Stimulated activated naive CD4-positive, alpha-beta T cell (primary cell): Measurements from ENCODE around the gene GLG1.

Experiments
- DNase-seq, 6 experiments: peaks; one replicate each; lab custom pipeline; 2025; lab: John Stamatoyannopoulos, UW

The GLG1 gene

DNA sequence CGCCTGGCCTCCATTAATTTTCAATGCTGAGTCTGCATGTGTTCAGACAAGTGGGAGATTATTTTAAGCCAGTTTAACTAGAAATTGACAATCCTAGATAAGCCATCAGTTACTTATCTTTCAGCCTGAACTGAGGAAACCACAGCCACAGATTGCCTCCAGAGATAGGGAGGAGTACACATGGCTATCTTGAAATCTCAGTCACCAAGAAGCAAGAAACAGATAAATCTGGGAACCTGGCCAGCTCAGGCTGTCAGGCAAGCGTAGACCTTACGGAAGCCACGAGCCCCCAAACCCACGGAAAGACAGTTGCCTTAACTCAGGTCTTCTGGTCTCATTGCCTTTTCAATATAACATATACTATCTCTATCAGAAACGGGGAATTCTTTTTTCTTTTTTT lies 2.0 kb upstream of the GLG1 start:
- DNase-seq, result peak; percentile 39 to 72 (median 62)

DNA sequence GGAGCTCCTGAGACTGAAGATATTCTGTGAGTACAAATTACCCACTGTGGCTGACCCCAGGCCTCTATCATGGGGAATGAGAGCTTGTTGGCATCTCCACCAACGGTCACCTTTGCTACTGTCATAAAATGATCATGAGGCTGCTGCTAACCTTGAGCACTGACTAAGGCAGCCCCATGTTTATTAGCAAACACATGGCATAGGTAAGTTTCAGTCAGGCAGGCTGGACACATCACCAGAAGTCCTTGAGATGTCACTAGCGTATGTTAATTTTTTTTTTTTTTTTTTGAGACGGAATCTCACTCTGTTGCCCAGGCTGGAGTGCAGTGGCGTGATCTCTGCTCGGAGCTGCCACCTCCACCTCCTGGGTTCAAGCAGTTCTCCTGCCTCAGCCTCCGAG lies 1.5 kb upstream of the GLG1 start:
- no peak for DNase-seq

DNA sequence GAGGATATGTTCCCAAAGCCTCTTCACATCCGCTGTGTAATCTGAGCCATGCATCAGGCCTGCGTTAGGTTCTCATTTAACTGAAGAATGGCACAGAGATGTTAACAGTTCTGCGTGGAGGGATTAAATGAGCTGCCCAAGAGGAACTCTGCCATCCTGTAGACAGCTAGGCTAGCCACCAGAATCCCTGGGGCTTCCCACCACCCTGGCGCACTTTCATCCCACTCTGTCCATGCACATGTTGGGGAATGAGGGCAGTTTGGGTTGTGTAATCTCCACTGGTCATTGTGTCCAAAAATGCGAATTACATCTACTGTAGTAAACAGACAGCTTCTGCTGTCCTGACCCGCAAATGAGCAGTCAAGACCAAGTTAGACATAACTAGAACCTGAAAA lies 1.0 kb upstream of the GLG1 start:
- DNase-seq, result no peak

DNA sequence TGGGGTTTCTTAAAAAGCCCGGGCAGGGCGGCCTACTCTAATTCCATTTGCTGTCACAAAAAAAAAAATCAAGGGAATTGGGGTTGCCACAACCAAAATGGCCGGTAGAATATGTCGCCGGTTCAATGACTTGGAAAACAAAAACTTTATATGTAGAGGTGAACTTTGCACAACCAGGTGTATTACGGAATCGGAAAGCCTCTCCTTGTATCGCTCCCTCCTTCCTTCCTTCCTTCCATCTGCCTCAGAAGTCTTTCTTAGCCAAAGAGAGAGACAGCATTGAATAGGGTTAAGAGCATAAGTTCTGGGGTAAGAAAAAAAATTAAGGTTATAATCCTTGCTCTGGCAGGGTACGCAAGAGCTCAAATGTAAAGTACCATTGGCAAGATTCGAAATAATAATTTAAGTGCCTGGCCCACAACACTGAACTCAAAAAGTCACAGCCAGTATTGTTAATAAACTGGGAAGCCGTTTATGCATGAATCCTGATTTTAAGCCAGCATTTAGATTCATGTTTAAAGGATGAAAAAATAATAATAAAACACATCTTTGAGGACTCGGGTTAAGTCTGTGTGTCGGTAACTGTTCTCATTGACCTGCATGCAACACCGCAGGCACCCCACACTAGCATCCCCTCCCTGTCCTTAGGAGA lies 522 bp upstream of the GLG1 start:
- no peak for DNase-seq

DNA sequence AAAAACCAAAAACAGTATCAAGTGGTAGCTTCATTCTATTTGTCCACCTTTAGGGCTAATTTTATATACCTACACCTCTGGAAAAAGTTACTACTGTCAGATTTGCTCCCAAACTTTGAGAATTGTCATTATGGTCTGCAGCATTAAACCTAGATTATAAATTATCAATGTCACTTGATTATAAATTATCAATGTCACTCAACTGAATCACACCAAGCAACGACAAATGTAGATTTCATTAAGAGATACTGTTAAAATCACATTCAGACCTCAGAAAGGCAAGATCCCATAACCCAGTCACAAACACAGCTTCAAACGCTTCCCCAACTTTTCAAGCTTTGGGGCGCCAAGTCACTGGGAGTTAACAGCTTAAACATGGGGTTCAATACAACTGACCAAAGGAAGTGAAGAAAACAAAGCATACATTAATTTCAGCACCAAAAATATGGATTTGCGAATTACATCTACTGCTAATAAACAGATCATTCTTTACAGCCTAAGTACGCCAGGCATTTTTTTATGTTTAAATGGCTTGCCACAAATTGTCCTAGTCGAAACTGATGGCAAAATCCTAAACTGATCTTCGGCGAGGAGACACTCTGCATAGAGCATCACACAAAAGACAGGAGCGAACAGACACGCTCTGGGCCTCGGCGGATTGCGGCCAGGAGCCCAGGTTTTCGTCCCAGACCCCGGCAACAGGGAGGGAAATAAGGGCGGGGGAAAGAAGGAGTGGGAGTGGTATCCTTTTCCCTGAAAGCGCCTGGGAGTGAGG lies 981 bp downstream of the GLG1 start:
- DNase-seq, result no peak

DNA sequence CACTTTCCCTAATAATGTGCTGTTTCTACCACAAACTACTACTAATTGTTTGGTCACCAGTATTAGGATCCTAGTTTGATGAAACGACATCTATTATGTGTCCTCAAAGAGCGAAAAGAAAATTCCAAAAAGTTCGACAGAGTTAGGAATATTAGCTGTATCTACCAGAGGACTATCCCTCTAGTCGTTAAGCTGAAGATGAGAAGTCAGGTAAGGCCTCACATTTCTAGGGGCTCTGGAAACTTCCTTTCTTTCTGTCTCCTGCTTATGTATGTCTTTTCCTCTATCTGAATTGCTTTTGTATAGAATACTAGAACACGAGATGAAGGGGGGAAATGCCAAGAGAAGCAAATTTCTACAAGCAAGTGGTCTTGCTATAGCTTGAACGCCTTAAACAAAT lies 1.6 kb downstream of the GLG1 start:
- DNase-seq, result no peak

DNA sequence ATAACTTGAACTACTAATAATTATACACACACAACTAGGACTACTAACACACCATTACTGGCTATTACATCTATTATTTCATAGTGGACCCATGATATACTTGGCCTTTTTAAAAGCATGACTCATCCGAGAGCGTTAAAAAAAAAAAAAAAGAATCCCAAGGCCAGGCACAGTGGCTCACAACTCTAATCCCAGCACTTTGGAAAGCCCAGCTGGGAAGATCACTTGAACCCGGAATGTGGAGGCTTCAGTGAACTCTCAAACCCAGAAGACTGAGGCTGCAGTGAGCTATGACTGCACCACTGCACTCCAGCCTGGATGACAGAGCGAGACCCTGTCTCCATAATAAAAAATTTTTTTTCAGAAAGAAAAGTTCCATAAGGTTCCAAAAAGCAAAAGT lies 3.1 kb downstream of the GLG1 start:
- no peak for DNase-seq

DNA sequence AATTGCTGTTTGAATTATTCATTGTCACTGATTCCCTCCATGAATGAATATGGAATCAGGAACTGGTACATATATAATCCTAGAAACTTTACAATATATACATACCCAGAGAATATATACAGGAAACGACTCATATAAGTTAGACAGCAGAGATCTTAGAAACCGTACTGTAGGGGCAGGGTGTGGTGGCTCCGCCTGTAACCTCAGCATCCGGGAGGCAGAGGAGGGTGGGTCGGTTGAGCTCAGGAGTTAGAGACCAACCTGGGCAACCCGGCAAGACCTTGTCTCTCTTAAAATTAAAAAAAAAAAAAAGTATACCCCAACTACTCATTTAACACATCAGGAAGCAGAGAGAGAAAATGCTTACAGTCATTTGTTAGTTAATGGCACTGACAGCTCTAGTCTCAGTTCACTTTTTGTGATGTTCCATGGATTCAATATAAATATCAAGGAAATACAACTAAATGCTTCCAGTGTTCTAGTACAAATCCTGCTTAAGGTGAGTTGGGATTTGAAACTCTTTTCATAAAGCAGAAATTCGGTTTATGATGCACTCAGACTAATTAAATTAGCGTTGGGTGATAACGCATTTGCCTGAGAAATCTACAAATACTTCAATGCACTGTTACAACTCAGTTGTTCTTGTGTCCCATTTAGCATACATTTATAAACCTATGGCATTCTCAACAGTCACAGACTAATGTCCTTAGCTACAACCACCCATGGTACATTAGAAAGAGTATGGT lies 5.6 kb downstream of the GLG1 start:
- DNase-seq, result peak; percentile 44 to 79 (median 70)

DNA sequence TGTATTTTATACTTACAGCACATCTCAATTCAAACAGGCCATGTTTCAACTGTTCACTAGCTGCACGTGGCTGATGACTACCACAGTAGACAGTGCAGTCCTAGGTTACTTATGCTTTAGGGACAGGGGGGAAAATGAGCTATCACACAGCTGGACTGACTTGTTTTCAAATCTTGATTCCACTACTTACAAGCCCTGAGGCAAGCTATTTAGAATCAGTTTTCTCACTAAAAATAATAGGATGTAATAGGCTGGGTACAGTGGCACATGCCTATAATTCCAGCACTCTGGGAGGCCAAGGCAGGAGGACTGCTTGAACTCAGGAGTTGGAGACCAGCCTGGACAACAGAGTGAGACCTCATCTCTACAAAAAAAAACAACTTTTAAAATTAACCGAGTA lies 10.3 kb downstream of the GLG1 start:
- no peak for DNase-seq

DNA sequence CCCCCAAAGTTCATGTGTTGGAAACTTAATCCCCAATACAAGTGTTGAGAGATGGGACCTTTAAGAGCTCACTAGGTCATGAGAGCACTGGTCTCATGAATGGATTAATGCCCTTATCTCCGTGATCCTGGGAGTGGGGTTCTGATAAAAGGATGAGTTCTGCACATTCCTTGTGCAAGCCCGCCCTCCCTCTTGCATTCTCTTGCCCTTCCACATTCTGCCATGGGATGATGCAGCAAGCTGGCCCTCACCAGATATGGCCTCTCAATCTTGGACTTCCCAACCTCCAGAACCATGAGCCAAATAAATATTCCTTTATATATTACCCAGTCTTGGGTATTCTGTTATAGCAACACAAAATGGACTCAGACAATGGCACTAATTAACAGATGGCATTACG lies 14.1 kb downstream of the GLG1 start:
- no peak for DNase-seq

DNA sequence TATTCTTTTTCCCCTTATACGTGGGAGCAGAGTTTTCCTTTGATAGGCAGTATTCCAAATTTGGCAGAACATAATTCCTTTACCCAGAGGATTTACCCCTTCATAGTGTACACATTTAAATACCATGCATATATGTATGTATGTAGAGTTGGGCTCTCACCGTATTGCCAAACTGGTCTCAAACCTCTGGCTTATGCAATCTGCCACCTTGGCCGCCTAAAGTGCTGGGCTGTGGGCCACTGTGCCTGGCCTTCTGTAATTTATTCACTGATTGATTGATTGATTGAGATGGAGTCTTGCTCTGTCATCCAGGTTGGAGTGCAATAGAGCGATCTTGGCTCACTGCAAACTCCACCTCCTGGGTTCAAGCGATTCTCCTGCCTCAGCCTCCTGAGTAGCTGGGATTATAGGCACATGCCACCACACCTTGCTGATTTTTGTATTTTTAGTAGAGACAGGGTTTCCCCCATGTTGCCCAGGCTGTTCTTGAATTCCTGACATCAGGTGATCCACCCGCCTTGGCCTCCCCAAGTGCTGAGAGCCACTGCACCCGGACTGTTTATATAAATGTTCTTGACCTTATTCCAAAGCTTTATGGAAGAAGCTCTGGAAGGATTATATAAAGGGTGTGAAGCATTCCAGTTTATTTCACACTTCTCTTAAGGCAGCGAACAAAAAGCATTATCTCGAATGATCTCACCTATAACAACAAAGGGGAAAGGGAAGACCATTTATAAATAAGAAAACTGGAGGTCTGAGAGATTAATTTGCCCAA lies 14.9 kb downstream of the GLG1 start:
- DNase-seq, result no peak

DNA sequence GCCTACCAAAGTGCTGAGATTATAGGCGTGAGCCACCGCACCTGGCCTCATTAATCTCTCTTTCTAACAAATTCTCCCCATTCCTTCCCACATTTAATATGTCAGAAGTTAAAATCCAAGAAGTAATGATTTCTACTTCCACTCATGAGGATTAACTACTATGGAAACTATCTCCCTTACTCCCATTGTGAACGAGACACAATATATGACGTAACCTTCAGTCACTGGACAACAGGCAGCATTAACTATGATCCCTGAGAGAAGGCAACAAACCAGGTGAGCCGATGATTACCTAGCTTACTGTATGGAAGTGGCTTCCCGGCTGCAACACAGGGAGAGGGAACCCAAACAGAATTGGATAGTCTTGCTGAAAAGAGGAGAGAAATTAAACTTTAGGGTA lies 20.0 kb downstream of the GLG1 start:
- DNase-seq, result no peak

DNA sequence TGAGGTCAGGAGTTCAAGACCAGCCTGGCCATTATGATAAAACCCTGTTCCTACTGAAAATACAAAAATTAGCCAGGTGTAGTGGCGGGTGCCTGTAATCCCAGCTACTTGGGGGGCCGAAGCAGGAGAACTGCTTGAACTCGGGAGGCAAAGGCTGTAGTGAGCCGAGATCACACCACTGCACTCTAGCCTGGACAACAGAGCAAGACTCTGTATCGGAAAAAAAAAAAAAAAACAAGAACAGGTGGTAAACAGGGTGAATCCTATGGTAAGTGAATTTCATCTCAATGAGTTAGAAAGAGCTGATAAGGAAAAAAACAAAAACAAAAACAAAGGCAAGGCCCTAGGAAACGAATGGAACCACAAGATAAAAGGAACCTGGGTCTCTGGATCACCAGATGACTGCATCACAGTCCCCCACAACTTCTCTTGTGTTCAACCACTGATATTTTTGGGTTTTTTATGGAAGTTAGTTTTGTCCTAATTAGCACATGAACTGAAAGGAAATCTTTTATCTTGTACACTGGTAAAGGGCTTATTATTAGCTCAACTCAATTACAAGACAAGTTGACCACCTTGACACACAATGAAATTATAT lies 21.0 kb downstream of the GLG1 start:
- no peak for DNase-seq

DNA sequence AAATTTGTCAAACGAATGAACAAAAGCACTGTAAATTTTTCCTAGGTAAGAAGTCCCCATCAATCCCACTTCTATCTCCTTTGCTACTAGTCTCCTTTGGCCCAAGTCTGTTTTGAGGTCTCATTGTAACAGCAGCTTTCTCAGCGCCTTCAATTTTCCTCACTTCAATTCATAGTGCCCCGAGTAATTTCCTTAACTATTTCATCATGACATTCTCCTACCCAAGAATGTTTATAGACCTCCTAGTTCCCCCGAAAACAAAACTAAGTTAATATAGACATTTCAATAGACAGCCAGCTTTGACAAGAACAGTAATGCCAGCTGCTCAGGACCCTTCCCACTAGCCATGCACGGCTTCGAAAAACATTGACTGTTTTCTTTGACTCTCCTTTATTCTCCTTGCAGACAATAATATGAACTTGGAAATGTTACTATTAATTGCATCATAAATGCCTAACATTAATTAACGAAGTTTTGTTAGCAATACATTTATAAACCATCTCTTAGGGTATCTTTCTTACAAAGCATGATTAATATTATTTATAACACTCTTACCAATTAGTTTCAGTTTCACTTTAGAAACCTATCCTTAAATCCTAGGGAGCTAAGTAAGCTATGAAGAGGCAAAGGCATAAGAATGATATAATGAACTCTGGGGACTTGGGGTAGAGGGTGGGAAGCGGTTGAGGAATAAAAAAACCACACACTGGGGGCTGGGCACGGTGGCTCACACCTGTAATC lies 22.8 kb downstream of the GLG1 start:
- DNase-seq, result no peak

DNA sequence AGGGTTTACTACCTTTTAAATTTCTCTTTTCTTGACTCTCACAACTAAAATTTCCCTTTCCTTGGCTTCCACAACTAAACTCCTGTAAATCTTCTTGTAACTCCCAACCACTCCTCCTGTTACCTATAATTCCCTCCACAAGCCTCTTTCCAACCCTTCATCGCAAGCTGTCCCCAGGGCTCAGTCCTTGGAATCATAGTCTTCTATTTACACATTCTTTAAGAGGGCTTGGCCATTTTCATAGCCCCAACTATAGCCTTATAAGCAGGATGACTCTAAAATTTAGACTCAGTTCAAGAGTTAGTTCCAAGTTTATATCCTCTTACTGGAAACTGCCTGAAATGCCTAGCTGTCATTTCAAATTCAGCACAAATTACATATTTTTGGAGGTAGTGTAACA lies 23.9 kb downstream of the GLG1 start:
- no peak for DNase-seq

DNA sequence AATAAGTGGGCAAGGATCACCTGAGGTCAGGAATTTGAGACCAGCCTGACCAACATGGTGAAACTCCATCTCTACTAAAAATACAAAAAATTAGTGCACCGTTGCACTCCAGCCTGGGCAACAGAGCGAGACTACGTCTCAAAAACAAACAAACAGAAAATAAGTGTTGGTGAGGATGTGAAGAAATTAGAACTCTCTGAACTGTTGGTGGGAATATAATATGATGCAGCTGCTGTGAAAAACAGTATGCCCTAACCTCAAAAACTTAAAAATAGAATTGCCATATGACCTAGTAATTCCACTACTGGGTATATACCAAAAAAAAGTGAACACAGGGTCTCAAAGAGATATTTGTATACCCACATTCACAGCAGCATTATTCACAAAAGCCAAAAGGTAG lies 26.1 kb downstream of the GLG1 start:
- no peak for DNase-seq

DNA sequence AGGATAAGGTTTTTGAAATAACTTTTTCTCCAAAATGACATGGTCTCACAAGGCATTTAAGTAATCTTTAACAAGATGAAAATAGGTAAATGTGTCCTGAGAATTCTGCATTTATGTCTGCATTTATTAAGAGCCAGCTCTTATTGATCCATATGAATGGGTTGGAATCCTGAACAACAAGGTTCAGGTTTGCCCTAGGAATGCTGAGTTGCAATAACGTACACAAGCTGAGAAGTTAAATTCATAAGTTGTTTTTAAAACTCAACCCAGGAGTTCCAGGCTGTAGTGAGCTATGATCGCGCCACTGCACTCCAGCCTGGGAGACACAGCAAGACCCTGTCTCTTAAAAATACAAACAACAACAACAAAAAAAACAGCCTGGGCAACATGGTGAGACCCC lies 28.1 kb downstream of the GLG1 start:
- DNase-seq, result no peak

DNA sequence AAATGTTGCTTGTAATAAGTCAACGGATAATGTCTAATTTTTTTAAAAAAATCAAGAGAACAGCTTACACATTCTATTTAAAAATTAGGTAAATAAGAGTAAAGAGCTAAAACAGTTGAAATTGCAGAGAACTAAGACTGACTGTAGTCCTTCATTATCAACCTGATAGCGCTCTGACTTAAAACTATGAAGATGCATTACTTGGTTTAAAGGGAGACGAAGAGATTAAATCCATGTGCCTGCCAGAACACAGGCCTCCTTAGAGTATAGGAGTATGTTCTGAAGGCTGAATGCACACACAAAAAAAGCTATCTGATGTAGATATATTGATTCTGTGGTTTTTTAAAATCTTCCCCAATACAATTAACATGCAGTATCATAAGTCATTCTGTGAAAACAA lies 28.5 kb downstream of the GLG1 start:
- DNase-seq, result no peak

DNA sequence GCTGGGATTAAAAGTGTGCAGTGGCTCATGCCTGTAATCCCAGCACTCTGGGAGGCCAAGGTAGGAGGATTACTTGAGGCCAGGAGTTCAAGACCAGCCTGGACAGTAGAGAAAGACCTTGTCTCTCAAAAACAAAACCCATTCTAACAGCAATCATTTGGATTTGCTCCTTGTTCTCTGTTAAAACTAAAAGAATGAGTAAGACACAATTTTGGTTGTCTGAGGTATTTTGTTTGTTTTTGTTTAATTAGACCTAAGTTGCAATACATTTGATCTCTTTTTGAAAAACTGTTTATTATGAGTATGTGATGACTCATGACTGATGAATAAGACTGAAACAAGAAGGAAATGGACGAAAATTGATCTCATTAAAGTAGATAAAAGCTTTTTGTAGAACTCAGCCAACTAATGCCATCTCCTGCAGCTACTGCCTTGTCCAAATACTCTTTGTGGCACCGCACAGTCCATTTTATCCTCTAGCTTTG lies 29.0 kb downstream of the GLG1 start:
- DNase-seq, result no peak

DNA sequence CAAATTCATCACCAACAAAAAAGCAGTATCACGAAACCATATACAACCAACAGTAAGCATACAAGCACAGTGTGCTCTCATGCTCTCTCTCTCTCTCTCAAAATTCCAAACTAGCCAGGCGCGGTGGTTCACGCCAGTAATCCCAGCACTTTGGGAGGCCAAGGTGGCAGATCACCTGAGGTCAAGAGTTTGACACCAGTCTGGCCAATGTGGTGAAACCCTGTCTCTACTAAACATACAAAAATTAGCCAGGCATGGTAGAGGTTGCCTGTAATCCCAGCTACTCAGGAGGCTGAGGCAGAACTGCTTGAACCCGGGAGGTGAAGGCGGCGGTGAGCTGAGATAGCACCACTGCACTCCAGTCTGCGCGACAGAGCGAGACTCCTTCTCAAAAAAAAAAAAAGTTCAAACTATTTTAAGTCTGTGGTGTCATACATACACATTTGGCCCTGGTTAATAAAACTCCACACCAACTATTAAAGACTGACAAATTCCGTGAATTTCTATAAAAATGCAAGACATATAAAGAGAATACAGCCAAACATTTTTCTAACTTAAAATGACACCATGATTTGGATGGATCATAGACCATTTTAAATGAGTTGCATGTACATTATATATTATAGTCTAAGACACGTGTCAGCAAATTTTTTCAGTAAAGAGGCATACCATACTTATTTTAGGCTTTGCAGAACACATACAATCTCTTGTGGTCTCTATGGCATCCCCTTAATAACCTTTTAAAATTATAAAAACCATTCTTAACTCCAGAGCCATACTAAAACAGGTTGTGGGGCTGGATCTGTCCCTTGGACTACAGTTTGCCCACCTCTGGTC lies 30.9 kb downstream of the GLG1 start:
- no peak for DNase-seq
